ENCODE measurements around the gene JAGN1. TPM values are rescaled to one million over a fixed set of nuclear protein-coding genes. Genes with fewer than 3 reads are reported as not detected.

The JAGN1 gene
- total RNA-seq, 2 donors from 2014 or later: 43.7 to 51.2 TPM

GRCh38 chr3:9916734-9917680 is 26.6 kb downstream of the JAGN1 start, which contains the start of gene IL17RC:
IL17RC (plus strand) TSS chr3:9917098; CDS start chr3:9917316, 218 bp downstream.
- Histone ChIP-seq H3K4me1 (peaks cover 6% of the 10 kb centered on the region), H3K4me3 (peak within 1 kb of the TSS; percentile 57), H3K36me3 (no peaks in the 10 kb centered on the region), H3K9ac (ENCODE audit: low read depth in 2 of 2, low read length in 2 of 2) (peak within 1 kb of the TSS; percentile 81 to 90), H3K27me3 (no peaks in the 10 kb centered on the region), H3K9me3 (no peaks in the 10 kb centered on the region), H3K27ac (peak within 1 kb of the TSS; percentile 85)
- TF ChIP-seq CTCF (IDR thresholded peaks at IDR 0.05): no peak
- intact Hi-C loops (cut with DNase I): no loop called here
- DNase-seq: peak; percentile 94

- no peak overlapping the region for H3K4me3 ChIP-seq
- no peak for TF ChIP-seq CTCF (IDR thresholded peaks at IDR 0.05)
- H3K4me1 ChIP-seq: peaks cover 6% of the 10 kb centered on the region
- intact Hi-C loops (cut with DNase I): no loop called here
- no peak overlapping the region for H3K27ac ChIP-seq
- no peaks in the 10 kb centered on the region for H3K9me3 ChIP-seq
- peak overlapping the region; percentile 63 to 90 for H3K9ac ChIP-seq (ENCODE audit: low read depth in 2 of 2, low read length in 2 of 2)
- H3K27me3 ChIP-seq: no peaks in the 10 kb centered on the region
- no peak for DNase-seq
- no peaks in the 10 kb centered on the region for H3K36me3 ChIP-seq
Observed at GRCh38 chr3:9917820-9918219, 27.4 kb downstream of the JAGN1 start.

- H3K4me1 ChIP-seq: peaks cover 6% of the 10 kb centered on the region
Observed at GRCh38 chr3:9918261-9919038, 28.0 kb downstream of the JAGN1 start.

GRCh38 chr3:9928158-9928557 is 37.7 kb downstream of the JAGN1 start:
- intact Hi-C loops (cut with DNase I): no loop called here
- H3K4me3 ChIP-seq: no peak overlapping the region
- H3K27ac ChIP-seq: no peak overlapping the region
- no peaks in the 10 kb centered on the region for H3K36me3 ChIP-seq
- H3K27me3 ChIP-seq: no peaks in the 10 kb centered on the region
- no peaks in the 10 kb centered on the region for H3K4me1 ChIP-seq
- DNase-seq: no peak
- no peaks in the 10 kb centered on the region for H3K9me3 ChIP-seq
- no peak for TF ChIP-seq CTCF (IDR thresholded peaks at IDR 0.05)
- no peak overlapping the region for H3K9ac ChIP-seq (ENCODE audit: low read depth in 2 of 2, low read length in 2 of 2)

More at GRCh38 chr3:9918261-9919038, 28.0 kb downstream of the JAGN1 start:
- Histone ChIP-seq H3K27me3 (no peaks in the 10 kb centered on the region), H3K36me3 (no peaks in the 10 kb centered on the region), H3K4me3 (no peak overlapping the region), H3K9me3 (no peaks in the 10 kb centered on the region), H3K9ac (ENCODE audit: low read depth in 2 of 2, low read length in 2 of 2) (peak overlapping the region in 1 of 2 donors; percentile 63), H3K27ac (no peak overlapping the region)
- intact Hi-C loops (cut with DNase I): no loop called here
- no peak for TF ChIP-seq CTCF (IDR thresholded peaks at IDR 0.05)
- DNase-seq: no peak

GRCh38 chr3:9930804-9931418 is 40.5 kb downstream of the JAGN1 start:
- intact Hi-C loops (cut with DNase I): no loop called here
- Histone ChIP-seq H3K36me3 (no peaks in the 10 kb centered on the region), H3K4me3 (no peak overlapping the region), H3K9me3 (no peaks in the 10 kb centered on the region), H3K9ac (ENCODE audit: low read depth in 2 of 2, low read length in 2 of 2) (no peak overlapping the region), H3K27ac (no peak overlapping the region), H3K27me3 (no peaks in the 10 kb centered on the region), H3K4me1 (no peaks in the 10 kb centered on the region)
- no peak for TF ChIP-seq CTCF (IDR thresholded peaks at IDR 0.05)
- DNase-seq: no peak
